Amniotic stem cell (primary cell): ENCODE data around the gene EMILIN2.
"Not testable (repeated sequence)": the region's sequence is repeated elsewhere in the genome, so short reads cannot be mapped to it uniquely, and the experiment has no call there.

ENCODE experiments used
- DNase-seq: peaks from one replicate; lab custom pipeline; 2025; lab: John Stamatoyannopoulos, UW

Gene EMILIN2

GRCh38 chr18:2846636-2847316 is at the start of gene EMILIN2:
EMILIN2 (plus strand) TSS chr18:2847006; CDS start chr18:2847189, 183 bp downstream.
- no peak for DNase-seq

- no peak for DNase-seq
Observed at GRCh38 chr18:2797951-2798350, 48.9 kb upstream of the EMILIN2 start.

- no peak for DNase-seq
Observed at GRCh38 chr18:2799369-2799768, 47.4 kb upstream of the EMILIN2 start.

- DNase-seq, result no peak
Observed at GRCh38 chr18:2805970-2806943, 40.5 kb upstream of the EMILIN2 start.

GRCh38 chr18:2808640-2809039 is 38.2 kb upstream of the EMILIN2 start:
- not testable (repeated sequence) for DNase-seq

GRCh38 chr18:2809666-2810183 is 37.1 kb upstream of the EMILIN2 start:
- DNase-seq, result not testable (repeated sequence)

- no peak for DNase-seq
Observed at GRCh38 chr18:2811416-2811815, 35.4 kb upstream of the EMILIN2 start.

- DNase-seq, result no peak
Observed at GRCh38 chr18:2814928-2815327, 31.9 kb upstream of the EMILIN2 start.

- no peak for DNase-seq
Observed at GRCh38 chr18:2818281-2818680, 28.5 kb upstream of the EMILIN2 start.

- DNase-seq, result no peak
Observed at GRCh38 chr18:2821695-2822094, 25.1 kb upstream of the EMILIN2 start.

GRCh38 chr18:2822213-2822921 is 24.4 kb upstream of the EMILIN2 start:
- no peak for DNase-seq

GRCh38 chr18:2823202-2823601 is 23.6 kb upstream of the EMILIN2 start:
- DNase-seq, result no peak

GRCh38 chr18:2823966-2824365 is 22.8 kb upstream of the EMILIN2 start:
- no peak for DNase-seq

GRCh38 chr18:2824865-2825264 is 21.9 kb upstream of the EMILIN2 start:
- no peak for DNase-seq

- DNase-seq, result no peak
Observed at GRCh38 chr18:2825613-2826175, 21.1 kb upstream of the EMILIN2 start.

GRCh38 chr18:2826581-2826980 is 20.2 kb upstream of the EMILIN2 start:
- DNase-seq, result no peak

- DNase-seq, result no peak
Observed at GRCh38 chr18:2827061-2827460, 19.7 kb upstream of the EMILIN2 start.

- not testable (repeated sequence) for DNase-seq
Observed at GRCh38 chr18:2836118-2836517, 10.7 kb upstream of the EMILIN2 start.

- DNase-seq, result not testable (repeated sequence)
Observed at GRCh38 chr18:2837290-2837689, 9.5 kb upstream of the EMILIN2 start.

GRCh38 chr18:2839202-2839601 is 7.6 kb upstream of the EMILIN2 start:
- DNase-seq, result no peak

GRCh38 chr18:2840521-2840920 is 6.3 kb upstream of the EMILIN2 start:
- DNase-seq, result no peak

- DNase-seq, result no peak
Observed at GRCh38 chr18:2843146-2843545, 3.7 kb upstream of the EMILIN2 start.
